CD4-positive, alpha-beta T cell (primary cell): Measurements from ENCODE around the gene ZNF445. TPM values are rescaled to one million over a fixed set of nuclear protein-coding genes. Genes with fewer than 3 reads are reported as not detected.

Source experiments
- ATAC-seq: fragments of 200-7000 bp; cut with Tn5 transposase; one replicate; pipeline ENCODE4 v1.10.0; 2022; ENCODE audit warnings: mild to moderate bottlenecking; ENCODE audit not compliant: poor library complexity
- CTCF ChIA-PET: fragments of 350-600 bp; sonication (Branson Sonifier 250); formaldehyde crosslinking; loops from one replicate; lab custom pipeline; 2021; ENCODE audit warnings: antibody characterized with exemption, inconsistent platforms; lab: Charles Lee
- POLR2A ChIA-PET: fragments of 350-600 bp; sonication (Branson Sonifier 250); formaldehyde crosslinking; loops from one replicate; lab custom pipeline; 2021; ENCODE audit warnings: antibody characterized with exemption, inconsistent platforms; lab: Charles Lee
- DNase-seq, 14 experiments: peaks; one replicate each; pipeline ENCODE4 v3.0.0-alpha.2; 2013 to 2020; ENCODE audit warnings: mixed read lengths in 2 of 14
- H3K27ac ChIP-seq, 2 donors: one replicate each; pipeline versions ENCODE4 v1.5.1 to v1.7.0; 2013; ENCODE audit warnings: low read length in 2 of 2, low read depth in 1 of 2, mild to moderate bottlenecking in 1 of 2
- H3K27me3 ChIP-seq, 2 experiments: 1 replicate in 1 of 2; 2 replicates in 1 of 2; pipeline versions ENCODE4 v1.6.1 to v1.7.0; 2013; ENCODE audit warnings: low read length in 2 of 2, control low read depth in 1 of 2, mild to moderate bottlenecking in 1 of 2, moderate library complexity in 1 of 2; ENCODE audit not compliant: insufficient read depth in 2 of 2, control insufficient read depth in 1 of 2
- H3K36me3 ChIP-seq: one replicate; pipeline ENCODE4 v1.6.1; 2013; ENCODE audit warnings: low read length, control low read depth; ENCODE audit not compliant: insufficient read depth
- H3K4me1 ChIP-seq: one replicate; pipeline ENCODE4 v1.6.1; 2013; ENCODE audit warnings: low read length, control low read depth; ENCODE audit not compliant: insufficient read depth
- H3K4me3 ChIP-seq: one replicate; pipeline ENCODE4 v1.5.1; 2013; ENCODE audit warnings: mild to moderate bottlenecking, low read length, moderate library complexity
- H3K9me3 ChIP-seq, 2 experiments: 1 replicate in 1 of 2; 2 replicates in 1 of 2; pipeline versions ENCODE4 v1.6.1 to v1.7.0; 2013; ENCODE audit warnings: low read length in 2 of 2, mild to moderate bottlenecking in 2 of 2, control low read depth in 1 of 2, moderate library complexity in 1 of 2; ENCODE audit not compliant: control insufficient read depth in 1 of 2, insufficient read depth in 1 of 2
- H3K27ac Mint-ChIP-seq: one replicate; pipeline ENCODE4 v1.8.0; 2020; ENCODE audit warnings: mixed read lengths
- H3K27me3 Mint-ChIP-seq: one replicate; pipeline ENCODE4 v1.8.0; 2021; ENCODE audit warnings: mixed read lengths
- H3K36me3 Mint-ChIP-seq: one replicate; pipeline ENCODE4 v1.8.0; 2021; ENCODE audit warnings: low read depth, mixed read lengths
- H3K4me1 Mint-ChIP-seq: one replicate; pipeline ENCODE4 v1.8.0; 2021; ENCODE audit warnings: low read depth, mixed read lengths
- H3K4me3 Mint-ChIP-seq: one replicate; pipeline ENCODE4 v1.8.0; 2020; ENCODE audit warnings: mild to moderate bottlenecking, mixed read lengths
- H3K9me3 Mint-ChIP-seq: one replicate; pipeline ENCODE4 v1.8.0; 2020; ENCODE audit warnings: mixed read lengths
- CTCF ChIP-seq: fragments of 200-600 bp; IDR thresholded peaks from one replicate; pipeline ENCODE4 v1.8.0; 2022; ENCODE audit warnings: antibody characterized with exemption, mild to moderate bottlenecking
- intact Hi-C, 2 experiments: fragments of 100-400 bp; cut with DNase I in 1 of 2; cut with micrococcal nuclease in 1 of 2; formaldehyde crosslinking; loops; one replicate each; pipeline versions ENCODE4 v1.15.1 to v1.9.0; 2023 to 2025; cut with DNase I, micrococcal nuclease
- total RNA-seq, 174 experiments: library from RNA in 2 of 174; stranded (reverse) in 2 of 174; gene quantifications; one replicate each; pipeline ENCODE4 v1.2.3 and lab custom pipeline; 2021 to 2026

The ZNF445 gene
- total RNA-seq, 2 experiments from 2014 or later, result 6.1 to 6.6 TPM

DNA sequence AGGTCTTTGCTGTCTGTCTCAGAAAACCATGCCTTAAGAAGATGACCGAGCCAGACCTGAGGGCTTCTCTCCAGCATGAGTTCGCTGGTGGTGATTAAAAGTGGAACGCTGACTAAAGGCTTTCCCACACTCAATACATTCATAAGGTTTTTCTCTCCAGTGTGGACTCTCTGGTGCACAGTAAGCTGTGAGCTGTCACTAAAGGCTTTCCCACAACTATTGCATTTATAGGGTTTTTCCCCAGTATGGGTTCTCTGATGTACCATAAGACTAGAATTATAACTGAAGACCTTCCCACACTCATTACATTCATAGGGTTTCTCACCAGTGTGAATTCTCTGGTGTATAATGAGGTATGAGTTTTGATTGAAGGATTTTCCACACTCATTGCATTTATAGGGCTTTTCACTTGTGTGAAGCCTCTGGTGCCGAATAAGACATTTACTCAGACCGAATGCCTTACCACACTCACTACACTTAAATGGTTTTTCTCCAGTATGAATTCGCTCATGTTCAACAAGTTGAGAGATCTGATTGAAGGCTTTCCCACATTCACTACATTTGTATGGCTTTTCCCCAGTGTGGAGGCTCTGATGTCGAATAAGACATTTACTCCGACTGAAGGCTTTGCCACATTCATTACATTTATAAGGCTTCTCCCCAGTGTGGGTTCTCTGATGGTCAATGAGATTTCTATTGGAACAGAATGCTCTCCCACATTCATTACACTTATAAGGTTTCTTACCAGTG, 21.9 kb upstream of the ZNF445 start:
- Mint-ChIP-seq H3K9me3 (peaks cover 31% of the 10 kb centered on the region), H3K4me1 (no peaks in the 10 kb centered on the region), H3K4me3 (no peak overlapping the region), H3K27me3 (no peaks in the 10 kb centered on the region), H3K36me3 (peaks cover 96% of the 10 kb centered on the region), H3K27ac (no peak overlapping the region)
- CTCF ChIA-PET, result no interaction called here
- ATAC-seq (no peak), DNase-seq (no peak)
- Histone ChIP-seq H3K36me3 (peaks cover 40% of the 10 kb centered on the region), H3K27me3 (no peaks in the 10 kb centered on the region), H3K4me3 (no peak overlapping the region), H3K27ac (no peak overlapping the region), H3K4me1 (no peaks in the 10 kb centered on the region), H3K9me3 (peaks cover 43 to 59% of the 10 kb centered on the region in 2 experiments)
- intact Hi-C loops, result no loop called here
- POLR2A ChIA-PET, result interaction anchor here (1.2 kb wide), 1 partner anchor 37 kb away, joined by 4 read pairs; no protein-coding TSS in a partner anchor
- no peak for TF ChIP-seq CTCF

- Mint-ChIP-seq H3K36me3 (peaks cover 96% of the 10 kb centered on the region), H3K27me3 (no peaks in the 10 kb centered on the region), H3K4me1 (no peaks in the 10 kb centered on the region), H3K9me3 (peaks cover 28% of the 10 kb centered on the region), H3K4me3 (no peak overlapping the region), H3K27ac (no peak overlapping the region)
- intact Hi-C loops, result no loop called here
- TF ChIP-seq CTCF, result no peak
- Histone ChIP-seq H3K36me3 (peaks cover 23% of the 10 kb centered on the region), H3K4me1 (no peaks in the 10 kb centered on the region), H3K9me3 (peaks cover 43 to 75% of the 10 kb centered on the region in 2 experiments), H3K27me3 (no peaks in the 10 kb centered on the region), H3K4me3 (no peak overlapping the region), H3K27ac (no peak overlapping the region)
- POLR2A ChIA-PET, result interaction anchor here (1.1 kb wide), 1 partner anchor 14 kb away, joined by 3 read pairs; no protein-coding TSS in a partner anchor
- CTCF ChIA-PET, result no interaction called here
- DNase-seq (no peak), ATAC-seq (no peak)
Observed at GRCh38 chr3:44495636-44496415, 18.4 kb upstream of the ZNF445 start.

- H3K27ac ChIP-seq, result no peak overlapping the region
- no peaks in the 10 kb centered on the region for H3K4me1 ChIP-seq
- DNase-seq (no peak), ATAC-seq (no peak)
- ChIA-PET POLR2A (no interaction called here), CTCF (no interaction called here)
- TF ChIP-seq CTCF, result no peak
- H3K36me3 ChIP-seq, result peaks cover 2% of the 10 kb centered on the region
- no peaks in the 10 kb centered on the region for H3K27me3 ChIP-seq
- intact Hi-C loops, result no loop called here
- H3K9me3 ChIP-seq, result peaks cover 52 to 68% of the 10 kb centered on the region in 2 experiments
- Mint-ChIP-seq H3K4me3 (no peak overlapping the region), H3K27me3 (no peaks in the 10 kb centered on the region), H3K27ac (no peak overlapping the region), H3K4me1 (no peaks in the 10 kb centered on the region), H3K9me3 (peaks cover 16% of the 10 kb centered on the region), H3K36me3 (peaks cover 70% of the 10 kb centered on the region)
- H3K4me3 ChIP-seq, result no peak overlapping the region
Observed at GRCh38 chr3:44492496-44492895, 15.0 kb upstream of the ZNF445 start.
